CD4-positive, alpha-beta T cell treated with Interleukin-6 for 4 hours (primary cell): Measurements from ENCODE around the gene CMTM7.
A peak's percentile ranks its signal among the peaks of the same experiment; 100 is the strongest.

Source experiments
- DNase-seq: peaks from one replicate; pipeline ENCODE4 v3.0.0-alpha.2; 2020; ENCODE audit warnings: mixed read lengths

Gene CMTM7

DNA sequence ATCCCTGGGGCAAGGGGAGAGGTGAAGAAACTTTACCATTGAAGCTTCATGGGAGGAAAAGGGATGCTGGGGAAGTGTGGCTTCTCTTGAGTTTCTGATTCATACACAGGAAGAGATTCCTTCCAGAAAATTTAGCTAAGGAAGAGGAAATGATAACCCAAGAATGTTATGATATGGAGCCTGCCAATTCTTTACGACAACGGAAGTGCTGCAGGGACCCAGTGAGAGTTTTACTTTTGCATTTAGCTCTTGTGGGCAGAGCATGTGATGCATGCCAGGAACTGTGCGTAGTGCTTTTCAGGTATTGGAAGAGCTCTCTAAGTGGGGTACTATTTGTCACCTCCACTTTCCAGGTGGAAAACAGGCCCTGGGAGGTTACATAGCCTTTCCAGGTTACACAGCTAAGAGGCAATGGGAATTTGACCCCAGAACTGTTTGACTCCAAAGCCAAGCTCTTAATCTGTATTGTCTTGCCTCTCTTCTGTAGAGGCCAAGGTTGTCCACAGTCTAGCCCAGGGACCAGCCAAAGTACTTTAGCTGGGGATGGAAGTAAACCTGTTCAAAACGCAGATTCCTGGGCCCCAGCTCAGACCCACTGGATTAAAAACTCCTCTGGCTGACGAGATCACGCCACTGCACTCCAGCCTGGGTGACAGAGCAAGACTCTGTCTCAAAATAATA lies 23.0 kb downstream of the CMTM7 start:
- peak; percentile 57 for DNase-seq

DNA sequence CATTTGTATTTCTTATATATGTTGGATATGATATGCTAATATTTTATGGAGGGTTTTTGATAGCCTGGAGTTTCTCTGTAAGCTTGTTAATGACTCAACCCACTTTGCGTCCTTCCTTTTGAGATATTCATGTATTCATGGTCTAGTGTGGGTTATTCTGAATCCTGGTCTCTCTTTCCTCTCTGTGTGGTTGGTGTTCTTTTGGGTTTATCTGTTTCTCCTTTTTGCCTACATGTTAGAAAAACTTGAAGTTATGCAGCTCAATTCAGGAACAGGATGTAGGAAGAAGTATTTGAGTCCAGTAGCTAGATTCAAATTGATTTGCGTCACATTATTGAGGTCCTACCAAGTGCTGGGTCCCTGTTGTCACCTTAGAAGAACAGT lies 28.1 kb downstream of the CMTM7 start:
- no peak for DNase-seq

DNA sequence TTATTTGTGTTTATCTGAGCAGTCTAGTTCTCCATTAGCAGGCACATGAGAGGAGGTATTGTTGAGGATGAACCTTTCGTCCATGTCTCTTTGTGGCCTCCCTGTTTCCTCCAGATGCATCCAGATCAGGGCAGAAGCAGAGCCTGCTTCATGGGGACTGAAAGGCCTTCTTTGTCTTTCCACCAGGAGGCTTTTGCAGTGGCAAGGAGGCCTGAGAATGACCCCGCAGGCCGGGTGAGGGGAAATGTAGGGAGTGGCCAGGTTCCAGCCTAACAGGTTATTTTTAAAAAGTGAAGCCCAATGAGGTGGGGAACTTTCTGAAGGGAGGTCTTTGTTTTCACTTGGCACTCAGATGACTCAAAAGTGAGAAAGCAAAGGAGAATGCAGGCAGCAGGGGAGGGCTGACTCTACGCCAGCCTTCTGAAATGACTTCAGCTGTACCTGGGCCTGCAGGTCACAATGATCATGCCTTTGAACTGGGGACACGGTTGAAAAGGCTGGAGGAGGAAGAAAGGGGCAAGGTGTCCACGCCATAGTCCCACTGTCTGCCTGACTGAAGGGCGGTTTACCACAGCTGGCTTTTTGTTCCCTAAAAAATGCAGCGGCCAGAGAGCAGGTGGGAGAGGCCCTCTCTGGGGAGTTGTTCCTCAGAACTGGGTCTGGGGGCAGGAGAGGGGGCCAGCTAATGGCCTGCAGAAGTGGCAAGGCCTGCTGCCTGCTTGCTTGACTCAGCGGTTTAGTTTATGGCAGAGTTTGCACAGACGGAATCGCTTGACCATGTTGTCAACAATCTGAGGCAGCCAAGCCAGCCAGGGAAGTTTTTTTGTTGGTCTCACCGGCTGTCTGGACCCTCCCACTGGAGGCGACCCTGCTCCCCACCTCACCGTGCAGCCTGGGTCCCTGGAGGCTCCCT lies 28.7 kb downstream of the CMTM7 start:
- DNase-seq: peak; percentile 55

DNA sequence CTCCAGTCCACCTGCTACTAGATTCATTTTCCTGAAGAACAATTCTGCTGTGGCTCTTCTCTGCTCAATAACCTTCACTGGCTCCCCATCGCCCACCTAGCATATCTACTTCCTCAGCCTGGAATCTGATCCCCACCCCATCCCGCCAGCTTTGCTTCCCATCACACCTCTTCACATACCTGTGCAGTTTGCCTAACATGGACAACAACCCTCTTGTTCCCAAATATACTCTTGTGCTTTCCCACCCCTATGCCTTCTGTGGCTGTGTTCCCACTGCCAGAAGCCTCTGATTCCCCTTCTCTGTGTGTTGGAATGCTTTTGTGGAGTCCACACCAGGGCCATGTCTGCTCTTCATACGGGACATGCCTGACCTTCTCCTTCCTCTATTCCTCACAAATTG lies 29.5 kb downstream of the CMTM7 start:
- no peak for DNase-seq

DNA sequence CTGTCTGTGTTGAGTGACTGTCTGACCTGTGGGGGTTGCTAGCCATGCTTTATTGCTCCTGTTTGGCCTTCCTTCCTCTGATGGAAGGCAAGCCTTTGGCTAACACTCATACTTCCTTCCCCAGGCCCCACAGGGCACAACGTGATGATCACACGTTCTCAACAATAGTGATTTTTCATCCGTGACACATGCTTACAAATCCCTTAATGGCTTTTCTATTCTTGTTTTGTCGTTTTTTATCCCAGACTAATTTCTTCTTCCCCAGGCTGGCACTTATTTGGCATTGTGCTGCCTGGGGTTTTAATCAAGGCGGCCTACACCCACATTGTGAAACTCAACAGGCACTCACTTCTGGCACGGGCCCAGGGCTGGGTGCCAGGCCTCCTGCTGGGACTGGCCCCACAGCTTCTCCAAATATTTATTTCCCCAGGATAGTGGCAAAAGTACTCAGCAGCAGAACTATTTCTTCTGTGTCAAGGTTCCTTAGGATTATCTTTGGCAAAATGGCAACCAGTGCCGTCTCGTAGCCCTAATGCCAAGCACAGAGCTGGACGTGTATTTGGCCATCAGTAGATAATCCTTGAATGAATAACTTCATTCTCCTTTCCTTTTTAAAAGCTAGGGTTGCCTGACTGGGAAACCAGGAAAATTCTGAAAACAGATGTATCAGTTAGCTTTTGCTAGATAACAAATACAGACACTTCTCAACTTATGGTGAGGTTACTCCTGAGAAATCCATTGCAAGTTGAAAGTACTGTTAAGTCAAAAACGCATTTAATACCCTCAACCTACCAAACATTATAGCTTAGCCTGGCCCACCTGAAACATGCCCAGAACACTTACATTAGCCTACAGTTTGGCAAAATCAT lies 30.6 kb downstream of the CMTM7 start:
- DNase-seq: no peak

GRCh38 chr3:32422943-32423342 lies 31.3 kb downstream of the CMTM7 start:
- no peak for DNase-seq

DNA sequence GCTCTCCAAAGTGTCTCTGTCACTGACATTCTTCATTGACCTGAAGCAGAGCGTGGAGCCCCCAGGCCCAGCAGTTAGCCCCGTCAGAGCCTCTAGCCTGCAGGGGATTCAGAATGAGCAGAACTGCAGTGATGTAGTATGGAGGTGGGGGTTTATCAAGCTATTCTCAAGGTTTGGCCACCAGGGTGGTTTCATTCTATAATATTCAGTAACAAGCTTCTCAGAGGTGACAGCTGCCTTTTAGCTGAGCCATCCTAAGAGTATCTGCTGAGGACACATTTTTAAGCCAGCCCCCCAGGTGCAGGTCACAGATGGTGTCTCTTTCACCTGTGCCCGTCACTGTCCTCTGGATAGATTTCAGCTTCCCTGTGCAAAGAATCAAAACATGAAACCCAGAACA lies 31.9 kb downstream of the CMTM7 start:
- no peak for DNase-seq

GRCh38 chr3:32423956-32424557 lies 32.4 kb downstream of the CMTM7 start:
- DNase-seq: peak; percentile 54

DNA sequence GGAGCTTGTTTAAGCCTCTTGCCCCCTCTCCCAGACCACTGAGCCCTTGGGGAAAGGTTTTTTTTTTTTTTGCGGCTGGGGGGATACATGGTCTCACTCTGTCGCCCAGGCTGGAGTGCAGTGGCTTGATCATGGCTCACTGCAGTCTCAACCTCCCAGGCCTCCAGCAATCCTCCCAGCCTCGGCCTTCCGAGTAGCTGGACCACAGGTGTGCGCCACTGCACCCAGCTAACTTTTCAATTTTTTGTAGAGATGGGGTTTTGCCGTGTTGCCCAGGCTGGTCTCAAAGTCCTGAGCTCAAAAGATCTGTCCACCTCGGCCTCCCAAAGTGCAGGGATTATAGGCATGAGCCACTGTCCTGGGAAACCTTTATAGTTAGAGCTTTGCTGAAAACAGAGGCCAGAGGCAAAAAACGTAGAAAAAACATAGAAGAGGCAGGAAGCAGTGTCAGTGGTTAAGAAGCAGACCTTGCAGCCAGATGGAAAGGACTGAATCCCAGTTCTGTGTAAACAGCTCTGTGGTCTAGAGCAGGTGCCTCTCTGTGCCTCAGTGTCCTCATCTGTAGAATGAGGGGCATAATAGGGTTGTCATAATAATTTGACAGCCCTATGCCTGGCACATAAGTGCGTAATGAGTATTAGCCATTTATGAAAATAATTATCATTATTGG lies 33.1 kb downstream of the CMTM7 start:
- DNase-seq: no peak

DNA sequence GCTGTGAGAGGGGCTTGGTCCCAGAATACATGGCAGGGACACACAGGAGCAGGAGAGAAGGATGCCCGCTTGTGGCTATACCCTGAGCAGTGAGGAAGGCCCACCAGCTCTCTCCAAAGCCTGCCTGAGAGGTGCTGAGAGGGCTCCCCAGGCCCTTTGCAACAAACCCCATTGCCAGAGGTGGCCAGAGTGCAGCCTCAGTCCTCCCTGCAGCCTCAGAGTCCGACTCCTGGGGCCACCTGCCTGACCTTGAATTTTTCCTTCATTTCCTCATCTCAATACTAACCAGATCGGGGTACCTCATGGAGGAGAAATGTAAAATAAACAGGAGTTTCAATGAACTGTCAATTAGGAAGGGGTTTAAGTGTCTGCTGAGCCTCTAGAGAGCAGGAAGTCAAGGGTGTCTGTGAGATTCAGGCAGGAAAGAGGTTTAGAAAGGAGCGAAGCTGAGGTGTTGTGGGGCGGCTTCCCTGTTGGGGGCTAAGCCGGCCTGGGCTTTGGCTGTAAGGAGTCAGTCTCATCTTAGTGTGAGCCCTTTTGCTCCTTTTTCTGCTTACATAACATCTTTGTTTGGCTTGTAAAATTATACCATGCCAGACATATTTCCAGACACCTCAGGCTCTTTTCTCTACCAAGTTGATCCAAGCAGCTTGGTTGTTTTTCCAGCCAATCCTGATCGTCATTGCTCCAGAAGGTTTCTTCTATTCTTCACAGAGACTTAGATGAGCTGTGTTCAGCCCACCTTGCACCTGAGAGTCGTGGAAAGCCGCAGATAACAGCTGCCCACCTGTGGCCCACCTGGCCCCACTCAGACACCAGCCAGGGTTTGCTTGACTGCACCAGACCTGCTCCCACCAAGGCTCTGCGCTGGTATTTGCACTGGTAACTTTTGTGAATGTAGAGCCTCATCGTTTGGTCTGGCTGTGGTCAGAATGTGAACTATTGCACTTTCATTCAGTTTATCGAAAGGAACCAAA lies 36.7 kb downstream of the CMTM7 start:
- peak; percentile 65 for DNase-seq

DNA sequence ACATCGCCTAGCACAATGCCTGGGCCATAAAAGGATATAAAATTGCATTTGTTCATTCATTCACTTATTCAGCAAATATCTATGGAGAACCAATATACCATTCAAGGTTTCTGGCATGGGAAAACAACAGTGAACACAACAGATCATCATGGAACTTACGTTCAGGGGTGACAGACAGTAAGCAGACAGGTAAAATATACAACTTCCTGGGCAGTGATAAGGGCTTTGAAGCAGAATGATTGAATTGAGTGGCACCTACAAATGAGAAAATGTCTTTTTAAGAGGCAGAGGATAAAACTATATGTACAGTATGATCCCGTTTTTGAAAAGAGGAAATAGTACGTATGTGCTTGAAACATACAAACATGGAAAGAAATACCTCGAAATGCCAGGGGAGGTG lies 39.2 kb downstream of the CMTM7 start:
- DNase-seq: no peak

DNA sequence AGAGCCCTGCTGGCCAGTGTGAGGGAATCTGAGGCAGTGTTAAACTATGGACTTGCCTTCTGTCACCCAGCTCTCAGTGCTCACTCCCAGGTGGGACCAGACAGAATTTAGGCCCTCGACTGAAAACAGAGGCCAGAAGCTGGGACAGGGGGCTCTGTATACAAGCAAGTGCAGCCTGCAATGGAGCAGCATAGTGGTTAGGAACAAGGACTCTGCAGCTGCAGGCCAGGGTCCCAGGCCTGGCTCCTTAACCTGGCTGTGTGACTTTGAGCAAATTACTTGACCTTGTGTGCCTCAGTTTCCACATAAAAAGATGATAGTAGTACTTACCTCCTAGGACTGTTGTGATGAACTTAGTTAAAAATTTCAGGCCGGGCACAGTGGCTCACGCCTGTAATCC lies 39.8 kb downstream of the CMTM7 start:
- DNase-seq: no peak

DNA sequence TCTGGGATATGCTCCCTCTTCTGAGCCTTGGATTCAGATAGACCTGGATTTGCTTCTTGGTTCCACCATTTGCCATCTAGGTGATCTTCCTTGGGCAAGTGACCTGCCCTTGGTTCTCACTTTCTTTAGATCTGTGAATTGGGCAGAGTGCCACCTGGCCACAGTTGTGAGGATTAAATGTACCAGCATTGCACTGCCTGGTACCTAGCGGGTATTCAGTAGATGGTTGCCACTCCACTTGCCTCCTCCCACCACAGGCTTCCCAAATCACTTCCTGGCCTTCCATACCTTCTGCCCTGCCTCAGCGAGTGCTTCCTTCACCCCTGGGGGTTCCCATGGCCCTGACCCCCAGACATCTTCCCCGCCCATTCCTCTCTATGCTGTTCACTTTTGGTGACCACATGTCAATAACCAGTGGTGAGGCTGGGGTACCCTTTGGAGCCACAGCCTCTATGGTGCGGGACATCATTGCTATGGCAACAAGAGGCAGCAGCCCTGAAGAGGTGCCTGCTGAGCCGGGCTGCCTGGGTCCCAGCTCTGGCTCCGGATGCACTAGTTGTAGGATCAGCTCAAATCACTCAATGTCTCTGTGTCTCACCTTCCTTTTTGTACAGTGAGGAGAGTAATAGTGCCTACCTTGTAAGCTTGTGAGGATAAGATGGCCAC lies 40.5 kb downstream of the CMTM7 start:
- DNase-seq: no peak

GRCh38 chr3:32432711-32433530 lies 41.3 kb downstream of the CMTM7 start:
- DNase-seq: peak; percentile 41

- no peak for DNase-seq
Observed at GRCh38 chr3:32434206-32434605, 42.6 kb downstream of the CMTM7 start.

DNA sequence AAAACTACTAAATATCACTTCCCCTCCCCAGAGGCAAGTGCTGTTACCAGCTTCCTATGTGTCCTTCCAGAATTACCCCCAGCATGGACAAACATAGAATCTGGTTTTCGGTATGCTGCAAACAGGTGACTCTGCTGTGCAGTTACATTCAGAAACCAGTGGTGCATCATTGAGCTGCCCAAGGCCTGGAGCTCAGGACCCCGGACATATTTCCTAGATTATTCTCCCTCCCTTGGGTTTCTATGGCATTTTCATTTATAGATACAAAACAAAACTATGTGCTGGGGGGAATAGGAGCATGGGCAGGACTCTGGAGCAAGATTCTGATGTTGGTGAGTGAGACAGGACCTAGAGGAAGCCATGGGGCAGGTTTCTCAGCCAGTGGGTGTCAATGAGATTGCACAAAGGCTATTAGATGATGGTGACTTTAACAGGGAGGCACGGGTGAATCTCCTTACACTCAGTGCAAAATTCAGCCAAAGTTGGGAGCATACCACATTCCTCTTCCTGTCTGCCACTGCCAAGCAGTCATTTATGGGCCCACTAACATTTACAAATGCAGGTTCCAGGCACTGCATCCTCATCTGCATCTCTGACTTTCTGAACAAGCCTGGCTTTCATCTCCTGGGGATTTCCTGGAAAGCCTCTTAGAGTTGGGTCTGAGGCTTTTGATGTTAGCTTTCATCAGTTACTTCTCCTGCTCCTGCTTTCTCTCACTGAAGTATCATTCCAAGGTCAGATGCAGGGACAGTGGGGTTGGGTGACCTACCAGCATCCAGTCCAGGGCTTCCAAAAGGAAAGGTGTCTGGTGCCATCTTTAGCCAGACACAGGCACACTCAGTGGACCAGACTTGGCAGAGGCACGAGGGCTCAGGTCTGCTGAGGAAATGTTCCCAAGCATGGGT lies 44.5 kb downstream of the CMTM7 start:
- DNase-seq: no peak

DNA sequence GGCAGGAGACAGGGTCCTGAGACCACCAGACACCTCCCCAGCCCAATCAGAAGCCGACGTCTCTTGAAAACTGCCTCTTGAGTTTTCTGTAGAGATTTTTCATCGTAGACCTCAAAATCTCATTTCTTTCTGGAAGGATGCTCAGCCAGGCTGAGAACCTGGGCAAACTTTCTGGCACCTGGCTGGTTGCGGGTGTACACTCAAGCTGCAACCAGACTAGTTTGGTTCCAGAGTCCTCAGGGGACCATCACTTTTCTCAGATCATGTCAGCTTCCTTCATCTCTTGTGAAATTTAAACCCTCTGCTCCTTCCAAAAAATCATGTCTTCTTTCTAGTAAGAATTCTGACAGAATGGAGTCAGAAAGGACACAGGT lies 45.1 kb downstream of the CMTM7 start:
- DNase-seq: no peak

- no peak for DNase-seq
Observed at GRCh38 chr3:32437896-32438295, 46.2 kb downstream of the CMTM7 start.
